Right cardiac atrium (tissue), 5 donors: ENCODE data around the gene LPO. TPM values are rescaled to one million over a fixed set of nuclear protein-coding genes. Genes with fewer than 3 reads are reported as not detected.

ENCODE experiments used
- ATAC-seq, 2 donors: fragments of 200-7000 bp; cut with Tn5 transposase; one replicate each; pipeline versions ENCODE4 v1.8.0 to v1.9.1; 2020; ENCODE audit warnings: moderate library complexity in 2 of 2, mild to moderate bottlenecking in 1 of 2
- DNase-seq, 3 donors: peaks; one replicate each; pipeline ENCODE4 v3.0.0-alpha.2; 2020
- H3K27ac ChIP-seq: one replicate; pipeline ENCODE4 v1.5.1; 2013; ENCODE audit warnings: mild to moderate bottlenecking, low read length, control low read depth, moderate library complexity
- H3K27me3 ChIP-seq: one replicate; pipeline ENCODE4 v1.6.1; 2013; ENCODE audit not compliant: control insufficient read depth, insufficient read depth
- H3K4me1 ChIP-seq: one replicate; pipeline ENCODE4 v1.6.1; 2013; ENCODE audit warnings: low read length; ENCODE audit not compliant: control insufficient read depth, insufficient read depth
- H3K4me3 ChIP-seq: one replicate; pipeline ENCODE4 v1.5.1; 2013; ENCODE audit warnings: low read length, control low read depth
- H3K9me3 ChIP-seq: one replicate; pipeline ENCODE4 v1.6.1; 2013; ENCODE audit warnings: low read length; ENCODE audit not compliant: control insufficient read depth
- WGBS: extraction: QIAGEN DNeasy Blood & Tissue Kit; methylation state at CpG from one replicate; pipeline ENCODE4 v1.1.7; 2013; 5-methylcytosine and 5-hydroxymethylcytosine counted together
- intact Hi-C, 4 donors: fragments of 100-400 bp; cut with DNase I; formaldehyde crosslinking; loops; one replicate each; pipeline versions ENCODE4 v1.11.0 to v1.14.0; 2022 to 2023
- polyA plus RNA-seq: library from polyadenylated mRNA; stranded (reverse); fragments of 200-250 nt; gene quantifications from one replicate; pipeline ENCODE4 v1.2.3, GENCODE V29; 2013
- total RNA-seq, 4 donors: library from RNA; stranded (reverse); fragmentation: NEBNext Ultra II Directional; extraction: Animal tissue kit (Norgen Biotek cat#: 25700); gene quantifications; one replicate each; pipeline ENCODE4 v1.2.1, GENCODE V29; 2021
- donor health status: healthy with polysubstance abuse.
- donor health status: DM: no; HTN: yes; CAD: no.
- donor health status: DM: no; HTN: no; CAD: no.
- donor health status: DM: no; HTN: yes; CAD: no; lungs with severe emphysema.
- donor health status: DM: yes; HTN: yes; CAD: no.

The LPO gene
- total and polyA plus RNA-seq, 5 donors: 0.29 TPM; not detected in 4

DNA sequence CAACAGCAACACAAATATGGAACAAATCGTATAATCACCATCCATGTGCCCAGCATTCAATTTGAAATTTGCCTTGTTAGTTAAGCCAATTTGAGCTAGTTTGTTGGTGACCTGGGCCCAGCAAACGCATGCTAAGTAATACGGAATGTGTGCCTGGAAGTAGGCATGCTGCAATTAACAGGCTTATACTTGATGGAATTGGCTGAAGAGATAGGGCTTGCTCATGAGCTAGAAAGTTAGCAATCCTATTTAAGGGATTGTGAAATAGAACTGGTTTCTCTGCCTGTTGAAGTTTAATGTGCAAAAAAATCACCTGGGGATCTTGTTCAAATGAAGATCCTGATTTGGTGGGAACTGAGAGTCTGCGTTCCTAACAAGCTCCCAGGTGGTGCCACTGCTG lies 8.5 kb upstream of the LPO start:
- intact Hi-C loops: no loop called here
- DNase-seq (no peak), ATAC-seq (no peak)
- Histone ChIP-seq H3K4me3 (no peak overlapping the region), H3K27me3 (no peaks in the 10 kb centered on the region), H3K27ac (no peak overlapping the region), H3K4me1 (no peaks in the 10 kb centered on the region), H3K9me3 (no peaks in the 10 kb centered on the region)
- WGBS: 93% methylated on average over 4 of the region's 4 CpGs

DNA sequence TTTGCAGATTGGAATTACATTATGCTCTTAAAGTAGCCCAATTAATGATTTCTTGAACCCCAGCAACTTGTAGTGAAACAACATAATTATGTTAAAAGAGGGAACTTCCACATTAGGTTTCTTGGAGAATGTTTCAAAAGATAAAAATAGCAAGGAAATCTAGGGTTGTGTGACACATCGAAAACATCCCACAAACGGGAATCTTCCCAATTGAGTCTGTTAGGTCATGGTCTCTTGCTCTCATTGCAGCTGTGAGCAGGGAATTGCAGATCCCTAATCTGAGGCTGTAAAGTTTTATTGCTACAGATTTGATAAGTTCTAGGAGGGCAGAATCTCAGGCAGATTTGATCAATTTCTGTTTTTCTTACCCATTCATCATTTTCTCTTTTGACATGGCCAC lies 6.7 kb upstream of the LPO start:
- ATAC-seq: no peak
- 46% methylated on average over 2 of the region's 2 CpGs for WGBS
- intact Hi-C loops: no loop called here
- no peak overlapping the region for H3K4me3 ChIP-seq
- no peaks in the 10 kb centered on the region for H3K4me1 ChIP-seq
- H3K9me3 ChIP-seq: no peaks in the 10 kb centered on the region
- H3K27ac ChIP-seq: no peak overlapping the region
- no peaks in the 10 kb centered on the region for H3K27me3 ChIP-seq
- DNase-seq: no peak

GRCh38 chr17:58232707-58233156 lies 5.7 kb upstream of the LPO start:
- Histone ChIP-seq H3K4me1 (no peaks in the 10 kb centered on the region), H3K27ac (no peak overlapping the region), H3K4me3 (no peak overlapping the region), H3K9me3 (no peaks in the 10 kb centered on the region), H3K27me3 (no peaks in the 10 kb centered on the region)
- WGBS: 32% methylated on average over 12 of the region's 12 CpGs
- DNase-seq: no peak
- intact Hi-C loops: no loop called here
- ATAC-seq: peak in 1 of 2 donors; percentile 20

DNA sequence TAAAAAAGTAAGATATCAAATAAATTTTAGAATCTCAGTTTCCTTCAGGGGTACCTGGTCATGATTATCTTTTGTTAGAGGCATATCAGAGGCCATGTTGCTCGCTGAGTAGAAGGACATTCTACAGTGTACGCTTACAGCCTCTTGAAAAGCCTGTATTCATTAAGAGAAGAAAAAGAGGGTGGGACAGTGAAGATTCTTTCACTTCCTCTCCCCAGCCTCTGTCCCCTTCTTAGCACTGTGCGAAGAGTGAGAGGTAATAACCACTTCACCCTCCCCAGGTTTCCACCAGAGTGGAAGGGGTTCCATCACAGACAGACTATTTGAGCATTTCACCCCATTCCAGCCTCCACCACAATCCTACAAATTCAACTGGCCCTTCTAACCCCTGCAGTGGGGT lies 4.8 kb upstream of the LPO start:
- no peaks in the 10 kb centered on the region for H3K27me3 ChIP-seq
- DNase-seq: no peak
- intact Hi-C loops: no loop called here

GRCh38 chr17:58234512-58234911 lies 3.9 kb upstream of the LPO start:
- ATAC-seq (no peak), DNase-seq (no peak)
- 79% methylated on average over 3 of the region's 3 CpGs for WGBS
- no peaks in the 10 kb centered on the region for H3K9me3 ChIP-seq
- intact Hi-C loops: no loop called here
- H3K27me3 ChIP-seq: no peaks in the 10 kb centered on the region
- no peak overlapping the region for H3K27ac ChIP-seq
- H3K4me1 ChIP-seq: no peaks in the 10 kb centered on the region
- no peak overlapping the region for H3K4me3 ChIP-seq

More for the DNA sequence above, 4.8 kb upstream of the LPO start:
- H3K9me3 ChIP-seq: no peaks in the 10 kb centered on the region
- no peaks in the 10 kb centered on the region for H3K4me1 ChIP-seq
- ATAC-seq: no peak
- 81% methylated on average over 3 of the region's 3 CpGs for WGBS
- H3K4me3 ChIP-seq: no peak overlapping the region
- no peak overlapping the region for H3K27ac ChIP-seq

- DNase-seq (no peak), ATAC-seq (no peak)
- Histone ChIP-seq H3K4me3 (no peak overlapping the region), H3K4me1 (no peaks in the 10 kb centered on the region), H3K27ac (no peak overlapping the region), H3K9me3 (no peaks in the 10 kb centered on the region), H3K27me3 (no peaks in the 10 kb centered on the region)
- intact Hi-C loops: no loop called here
- WGBS: 73% methylated on average over 1 of the region's 1 CpG
Measured at GRCh38 chr17:58235821-58236220, 2.6 kb upstream of the LPO start.

GRCh38 chr17:58236394-58236793 lies 2.0 kb upstream of the LPO start:
- no peak for ATAC-seq
- WGBS: 67% methylated on average over 2 of the region's 2 CpGs
- Histone ChIP-seq H3K27ac (no peak overlapping the region), H3K4me1 (no peaks in the 10 kb centered on the region), H3K9me3 (no peaks in the 10 kb centered on the region), H3K4me3 (no peak overlapping the region), H3K27me3 (no peaks in the 10 kb centered on the region)
- DNase-seq: no peak
- intact Hi-C loops: no loop called here

GRCh38 chr17:58239987-58240386 lies 1.6 kb downstream of the LPO start:
- H3K27me3 ChIP-seq: no peaks in the 10 kb centered on the region
- H3K9me3 ChIP-seq: no peaks in the 10 kb centered on the region
- H3K4me1 ChIP-seq: no peaks in the 10 kb centered on the region
- 71% methylated on average over 1 of the region's 1 CpG for WGBS
- intact Hi-C loops: no loop called here
- no peak overlapping the region for H3K4me3 ChIP-seq
- H3K27ac ChIP-seq: no peak overlapping the region
- no peak for ATAC-seq
- DNase-seq: no peak

GRCh38 chr17:58242171-58242784 lies 3.9 kb downstream of the LPO start:
- ATAC-seq (no peak), DNase-seq (no peak)
- Histone ChIP-seq H3K4me1 (no peaks in the 10 kb centered on the region), H3K27me3 (no peaks in the 10 kb centered on the region), H3K4me3 (no peak overlapping the region), H3K27ac (no peak overlapping the region), H3K9me3 (no peaks in the 10 kb centered on the region)
- WGBS: 6% methylated on average over 4 of the region's 4 CpGs
- intact Hi-C loops: no loop called here

- Histone ChIP-seq H3K9me3 (no peaks in the 10 kb centered on the region), H3K27ac (no peak overlapping the region), H3K4me3 (no peak overlapping the region), H3K27me3 (no peaks in the 10 kb centered on the region), H3K4me1 (no peaks in the 10 kb centered on the region)
- ATAC-seq (no peak), DNase-seq (no peak)
- intact Hi-C loops: no loop called here
- WGBS: 39% methylated on average over 6 of the region's 6 CpGs
Measured at GRCh38 chr17:58244963-58245362, 6.6 kb downstream of the LPO start.

DNA sequence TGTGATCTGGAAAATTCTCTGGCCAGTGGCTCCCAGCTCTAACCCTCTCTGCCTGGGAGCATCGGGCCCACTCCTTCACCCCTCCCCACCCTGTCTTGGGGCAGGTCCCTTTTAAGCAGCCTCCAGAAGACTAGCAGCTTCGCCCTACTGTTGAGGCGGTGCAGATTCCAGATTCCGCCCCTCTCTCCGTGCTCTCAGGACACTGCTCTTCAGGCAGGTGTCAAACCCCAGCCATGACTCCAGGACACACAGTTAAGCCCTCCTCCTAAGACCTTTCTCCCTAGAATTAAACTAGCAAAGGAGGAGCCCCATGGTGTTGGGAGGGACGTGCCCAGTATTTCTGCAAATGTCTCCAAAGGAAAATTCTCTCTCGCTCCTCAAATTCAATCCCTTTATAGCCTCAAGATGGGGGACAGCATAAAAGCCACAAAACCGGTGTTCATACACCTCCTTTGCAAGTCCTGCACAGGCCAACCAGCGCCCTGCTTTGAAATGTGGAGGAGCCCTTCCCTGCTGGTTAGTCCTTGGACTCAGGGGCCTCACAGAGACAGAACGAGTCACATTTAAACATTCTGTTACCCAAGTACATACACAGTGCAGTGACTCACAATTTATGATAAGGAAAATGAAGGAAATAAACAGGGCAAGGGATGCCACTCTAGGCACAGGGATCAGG lies 7.2 kb downstream of the LPO start:
- Histone ChIP-seq H3K27me3 (no peaks in the 10 kb centered on the region), H3K4me1 (no peaks in the 10 kb centered on the region), H3K9me3 (no peaks in the 10 kb centered on the region), H3K27ac (no peak overlapping the region), H3K4me3 (no peak overlapping the region)
- intact Hi-C loops: no loop called here
- DNase-seq (no peak), ATAC-seq (no peak)
- WGBS: 53% methylated on average over 10 of the region's 10 CpGs
